GM12892 (cell line): ENCODE results near the gene ADAMTS12.

Experiments used
- POLR2A ChIP-seq: IDR thresholded peaks from 2 replicates; pipeline ENCODE4 v1.6.1; 2011; ENCODE audit warnings: low read depth, low read length, control low read depth
- POLR2AphosphoS5 ChIP-seq: IDR thresholded peaks from 2 replicates; pipeline ENCODE4 v1.6.1; 2011; ENCODE audit warnings: low read depth, low read length, control low read depth

- TF ChIP-seq POLR2A (no peak), POLR2AphosphoS5 (no peak)
Measured at GRCh38 chr5:33527696-33528095, 364.1 kb downstream of the ADAMTS12 start.
